ENCODE results near the gene PAM.

DNA sequence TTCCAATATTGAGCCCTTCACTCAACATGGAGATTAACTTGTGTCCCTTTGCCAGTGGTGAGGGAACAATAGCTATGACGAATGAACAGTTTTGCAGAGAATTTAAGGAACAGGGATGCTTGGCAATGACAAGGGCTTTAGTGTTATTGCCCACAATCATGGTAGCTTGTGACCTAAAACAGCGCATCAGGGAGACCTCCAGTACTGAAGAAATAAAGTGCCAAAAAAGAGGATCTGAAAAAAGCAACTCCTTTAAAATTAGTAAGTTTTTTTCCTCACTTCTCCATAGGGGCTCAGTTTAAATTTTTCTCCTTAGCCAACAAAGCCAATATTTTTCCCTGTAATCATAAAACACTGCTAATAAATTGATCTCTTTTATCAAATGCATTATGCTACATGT, 41.8 kb upstream of the PAM start:
- TF ChIP-seq, protein P1, sequence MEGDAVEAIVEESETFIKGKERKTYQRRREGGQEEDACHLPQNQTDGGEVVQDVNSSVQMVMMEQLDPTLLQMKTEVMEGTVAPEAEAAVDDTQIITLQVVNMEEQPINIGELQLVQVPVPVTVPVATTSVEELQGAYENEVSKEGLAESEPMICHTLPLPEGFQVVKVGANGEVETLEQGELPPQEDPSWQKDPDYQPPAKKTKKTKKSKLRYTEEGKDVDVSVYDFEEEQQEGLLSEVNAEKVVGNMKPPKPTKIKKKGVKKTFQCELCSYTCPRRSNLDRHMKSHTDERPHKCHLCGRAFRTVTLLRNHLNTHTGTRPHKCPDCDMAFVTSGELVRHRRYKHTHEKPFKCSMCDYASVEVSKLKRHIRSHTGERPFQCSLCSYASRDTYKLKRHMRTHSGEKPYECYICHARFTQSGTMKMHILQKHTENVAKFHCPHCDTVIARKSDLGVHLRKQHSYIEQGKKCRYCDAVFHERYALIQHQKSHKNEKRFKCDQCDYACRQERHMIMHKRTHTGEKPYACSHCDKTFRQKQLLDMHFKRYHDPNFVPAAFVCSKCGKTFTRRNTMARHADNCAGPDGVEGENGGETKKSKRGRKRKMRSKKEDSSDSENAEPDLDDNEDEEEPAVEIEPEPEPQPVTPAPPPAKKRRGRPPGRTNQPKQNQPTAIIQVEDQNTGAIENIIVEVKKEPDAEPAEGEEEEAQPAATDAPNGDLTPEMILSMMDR (IDR thresholded peaks at IDR 0.05): no peak
- TF ChIP-seq EP300 (IDR thresholded peaks at IDR 0.05) (no peak), POLR2A (IDR thresholded peaks at IDR 0.05) (no peak)
